RWPE2 (cell line): Measurements from ENCODE around the gene STARD13.

Experiments used
- ATAC-seq: fragments of 200-7000 bp; cut with Tn5 transposase; 3 replicates; pipeline ENCODE4 v1.9.1; 2021; ENCODE audit warnings: low read depth
- DNase-seq: peaks from one replicate; pipeline ENCODE4 v3.0.0-alpha.2; 2020; ENCODE audit warnings: low spot score
- H3K27ac ChIP-seq: fragments of 450-650 bp; 2 replicates; pipeline ENCODE4 v1.5.1; 2017; ENCODE audit warnings: mild to moderate bottlenecking; ENCODE audit not compliant: poor library complexity, severe bottlenecking
- H3K27me3 ChIP-seq: fragments of 250-450 bp; sonication (Bioruptor Pico); 2 replicates; pipeline ENCODE4 v1.5.1; 2021; ENCODE audit warnings: mild to moderate bottlenecking, moderate library complexity; ENCODE audit not compliant: insufficient read depth, poor library complexity, severe bottlenecking
- H3K36me3 ChIP-seq: fragments of 250-450 bp; sonication (Bioruptor Pico); 2 replicates; pipeline ENCODE4 v1.5.1; 2020; ENCODE audit warnings: low read depth, mild to moderate bottlenecking, moderate library complexity
- H3K4me1 ChIP-seq: fragments of 250-450 bp; sonication (Bioruptor Pico); 2 replicates; pipeline ENCODE4 v1.5.1; 2021; ENCODE audit warnings: mild to moderate bottlenecking, moderate library complexity; ENCODE audit not compliant: insufficient read depth, poor library complexity, severe bottlenecking
- H3K4me3 ChIP-seq: fragments of 250-450 bp; sonication (Bioruptor Pico); 2 replicates; pipeline ENCODE4 v1.5.1; 2021; ENCODE audit warnings: mild to moderate bottlenecking, moderate library complexity; ENCODE audit not compliant: severe bottlenecking
- H3K9me3 ChIP-seq: fragments of 250-450 bp; sonication (Bioruptor Pico); 2 replicates; pipeline ENCODE4 v1.5.1; 2021; ENCODE audit warnings: mild to moderate bottlenecking, moderate library complexity; ENCODE audit not compliant: severe bottlenecking
- CTCF ChIP-seq: fragments of 450-650 bp; IDR thresholded peaks from one replicate; pipeline ENCODE4 v1.5.1; 2017; ENCODE audit warnings: mild to moderate bottlenecking, moderate library complexity; ENCODE audit not compliant: poor library complexity, severe bottlenecking

The STARD13 gene

GRCh38 chr13:33176526-33176925, 109.0 kb downstream of the STARD13 start:
- TF ChIP-seq CTCF: no peak
- Histone ChIP-seq H3K27ac (no peak overlapping the region), H3K9me3 (no peaks in the 10 kb centered on the region), H3K4me1 (peaks cover 7% of the 10 kb centered on the region), H3K4me3 (no peak overlapping the region), H3K36me3 (peaks cover 18% of the 10 kb centered on the region), H3K27me3 (no peaks in the 10 kb centered on the region)
- ATAC-seq: no peak
- DNase-seq: no peak

DNA sequence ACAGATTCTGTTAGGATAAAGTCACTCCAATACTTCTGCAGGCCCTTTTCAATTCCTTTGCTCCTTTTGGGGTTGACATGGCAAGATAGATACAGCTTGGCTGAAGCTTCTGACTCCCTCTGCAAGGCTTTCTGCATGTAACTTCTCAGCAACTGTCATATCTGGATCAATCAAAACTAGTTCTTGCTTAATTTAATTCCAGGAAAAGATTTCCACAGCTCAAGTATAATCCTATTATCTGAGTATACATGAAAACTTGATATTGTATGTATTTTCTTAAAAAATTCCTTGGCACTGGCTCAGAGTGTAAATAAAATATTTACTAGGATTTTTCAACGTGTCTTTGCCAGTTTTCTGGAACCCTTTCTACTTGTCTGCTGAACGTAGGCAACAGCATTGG, 109.6 kb downstream of the STARD13 start:
- Histone ChIP-seq H3K27me3 (no peaks in the 10 kb centered on the region), H3K36me3 (peaks cover 18% of the 10 kb centered on the region), H3K27ac (no peak overlapping the region), H3K4me3 (no peak overlapping the region), H3K9me3 (no peaks in the 10 kb centered on the region), H3K4me1 (peaks cover 7% of the 10 kb centered on the region)
- DNase-seq: no peak
- no peak for ATAC-seq
- no peak for TF ChIP-seq CTCF

GRCh38 chr13:33174931-33175330, 110.6 kb downstream of the STARD13 start:
- H3K27me3 ChIP-seq: no peaks in the 10 kb centered on the region
- H3K4me3 ChIP-seq: no peak overlapping the region
- no peak for TF ChIP-seq CTCF
- peaks cover 18% of the 10 kb centered on the region for H3K36me3 ChIP-seq
- H3K9me3 ChIP-seq: no peaks in the 10 kb centered on the region
- no peak for ATAC-seq
- peaks cover 11% of the 10 kb centered on the region for H3K4me1 ChIP-seq
- no peak overlapping the region for H3K27ac ChIP-seq
- no peak for DNase-seq

DNA sequence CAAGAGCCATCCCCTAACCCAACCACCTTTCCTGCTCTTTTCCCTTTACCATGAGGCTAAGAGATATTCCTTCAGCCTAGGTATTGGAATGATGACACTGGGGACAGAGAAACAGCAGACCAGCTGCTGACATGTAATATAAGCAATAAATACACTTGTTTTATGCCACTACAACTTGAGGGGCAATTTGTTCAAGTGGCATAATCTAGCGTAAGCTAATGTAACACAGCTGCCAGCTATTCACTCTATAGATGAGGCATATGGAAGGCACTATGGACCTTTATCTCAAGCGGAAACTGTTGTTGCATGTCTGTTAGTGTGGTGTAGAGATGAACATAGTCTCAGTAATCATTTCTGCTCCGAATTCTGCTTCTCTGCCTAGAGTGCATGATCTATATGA, 111.1 kb downstream of the STARD13 start:
- no peak for TF ChIP-seq CTCF
- DNase-seq (no peak), ATAC-seq (no peak)
- Histone ChIP-seq H3K4me1 (peaks cover 15% of the 10 kb centered on the region), H3K27me3 (no peaks in the 10 kb centered on the region), H3K27ac (no peak overlapping the region), H3K36me3 (peaks cover 18% of the 10 kb centered on the region), H3K4me3 (no peak overlapping the region), H3K9me3 (no peaks in the 10 kb centered on the region)

GRCh38 chr13:33172911-33173310, 112.6 kb downstream of the STARD13 start:
- Histone ChIP-seq H3K9me3 (no peaks in the 10 kb centered on the region), H3K27me3 (no peaks in the 10 kb centered on the region), H3K27ac (peak overlapping the region; percentile 11), H3K36me3 (peaks cover 11% of the 10 kb centered on the region), H3K4me3 (no peak overlapping the region), H3K4me1 (peaks cover 27% of the 10 kb centered on the region)
- DNase-seq (no peak), ATAC-seq (no peak)
- no peak for TF ChIP-seq CTCF
